Esophagus (tissue), 2 donors: ENCODE data around the gene CRIP2. TPM values are rescaled to one million over a fixed set of nuclear protein-coding genes. Genes with fewer than 3 reads are reported as not detected.
A peak's percentile ranks its signal among the peaks of the same experiment; 100 is the strongest.

Experiments used
- H3K27ac ChIP-seq, 2 donors: one replicate each; pipeline ENCODE4 v1.5.1; 2013; ENCODE audit warnings: low read depth in 2 of 2, mild to moderate bottlenecking in 2 of 2, inconsistent platforms in 1 of 2, low read length in 1 of 2, moderate library complexity in 1 of 2
- H3K27me3 ChIP-seq, 2 donors: one replicate each; pipeline ENCODE4 v1.6.1; 2013; ENCODE audit warnings: low read length in 2 of 2, control low read depth in 1 of 2, mild to moderate bottlenecking in 1 of 2; ENCODE audit not compliant: insufficient read depth in 2 of 2, control insufficient read depth in 1 of 2
- H3K36me3 ChIP-seq, 2 donors: one replicate each; pipeline ENCODE4 v1.6.1; 2013; ENCODE audit warnings: low read length in 1 of 2; ENCODE audit not compliant: control insufficient read depth in 2 of 2, insufficient read depth in 2 of 2
- H3K4me1 ChIP-seq, 2 donors: one replicate each; pipeline ENCODE4 v1.6.1; 2013; ENCODE audit warnings: low read length in 1 of 2; ENCODE audit not compliant: control insufficient read depth in 2 of 2, insufficient read depth in 2 of 2
- H3K4me3 ChIP-seq, 2 donors: one replicate each; pipeline ENCODE4 v1.5.1; 2013; ENCODE audit warnings: low read length in 2 of 2, mild to moderate bottlenecking in 2 of 2, low read depth in 1 of 2, moderate library complexity in 1 of 2
- H3K9me3 ChIP-seq, 2 donors: one replicate each; pipeline ENCODE4 v1.6.1; 2013; ENCODE audit warnings: mild to moderate bottlenecking in 2 of 2, low read depth in 1 of 2, low read length in 1 of 2, moderate library complexity in 1 of 2; ENCODE audit not compliant: control insufficient read depth in 2 of 2, insufficient read depth in 1 of 2
- WGBS, 2 donors: extraction: QIAGEN DNeasy Blood & Tissue Kit; methylation state at CpG; one replicate each; pipeline ENCODE4 v1.1.7; 2013; 5-methylcytosine and 5-hydroxymethylcytosine counted together
- polyA plus RNA-seq, 2 donors: library from polyadenylated mRNA; stranded (reverse); fragments of 200-250 nt; gene quantifications; one replicate each; pipeline ENCODE4 v1.2.3, GENCODE V29; 2013
- donor health status: healthy with polysubstance abuse.
- donor health status: Bipolar disorder and iron deficiency.

The CRIP2 gene
- polyA plus RNA-seq, 2 donors = 99.5 to 145 TPM

DNA sequence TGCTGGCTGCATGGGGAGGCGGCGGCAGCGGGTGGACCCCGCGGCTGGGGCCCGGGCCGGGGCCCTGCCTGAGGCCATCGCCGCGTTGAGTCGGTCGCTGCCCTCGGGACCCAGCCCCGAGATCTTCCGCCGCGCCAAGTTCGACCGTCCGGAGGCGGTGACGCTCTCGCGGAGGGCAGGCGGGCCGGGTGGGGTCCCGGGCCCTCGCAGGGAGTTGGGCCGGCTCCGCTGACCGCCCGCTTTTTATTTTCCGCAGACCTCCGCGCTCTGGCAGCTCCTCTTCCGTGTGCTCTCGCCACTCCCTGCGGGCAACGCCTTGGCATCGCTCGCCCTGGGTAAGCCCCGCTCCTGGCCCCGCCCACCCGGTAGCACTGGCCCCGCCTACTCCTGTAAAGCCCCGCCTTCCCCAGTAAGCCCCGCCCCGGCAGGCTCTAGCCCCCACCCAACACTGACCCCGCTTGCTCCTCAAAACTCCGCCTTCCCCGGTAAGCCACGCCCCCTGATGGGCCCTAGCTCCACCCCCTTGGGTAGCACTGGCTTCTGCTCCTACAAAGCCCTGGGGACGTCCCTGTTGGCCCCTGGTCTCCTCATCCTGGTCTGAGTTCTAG is 16.8 kb downstream of the CRIP2 start:
- Histone ChIP-seq H3K27ac (peak overlapping the region; percentile 95), H3K36me3 (no peaks in the 10 kb centered on the region), H3K4me1 (peaks cover 7 to 29% of the 10 kb centered on the region in 2 donors), H3K4me3 (peak overlapping the region; percentile 58 to 63), H3K27me3 (no peaks in the 10 kb centered on the region), H3K9me3 (no peaks in the 10 kb centered on the region)
- 1% methylated on average over 48 to 53 of the region's 53 CpGs for WGBS, 2 donors

DNA sequence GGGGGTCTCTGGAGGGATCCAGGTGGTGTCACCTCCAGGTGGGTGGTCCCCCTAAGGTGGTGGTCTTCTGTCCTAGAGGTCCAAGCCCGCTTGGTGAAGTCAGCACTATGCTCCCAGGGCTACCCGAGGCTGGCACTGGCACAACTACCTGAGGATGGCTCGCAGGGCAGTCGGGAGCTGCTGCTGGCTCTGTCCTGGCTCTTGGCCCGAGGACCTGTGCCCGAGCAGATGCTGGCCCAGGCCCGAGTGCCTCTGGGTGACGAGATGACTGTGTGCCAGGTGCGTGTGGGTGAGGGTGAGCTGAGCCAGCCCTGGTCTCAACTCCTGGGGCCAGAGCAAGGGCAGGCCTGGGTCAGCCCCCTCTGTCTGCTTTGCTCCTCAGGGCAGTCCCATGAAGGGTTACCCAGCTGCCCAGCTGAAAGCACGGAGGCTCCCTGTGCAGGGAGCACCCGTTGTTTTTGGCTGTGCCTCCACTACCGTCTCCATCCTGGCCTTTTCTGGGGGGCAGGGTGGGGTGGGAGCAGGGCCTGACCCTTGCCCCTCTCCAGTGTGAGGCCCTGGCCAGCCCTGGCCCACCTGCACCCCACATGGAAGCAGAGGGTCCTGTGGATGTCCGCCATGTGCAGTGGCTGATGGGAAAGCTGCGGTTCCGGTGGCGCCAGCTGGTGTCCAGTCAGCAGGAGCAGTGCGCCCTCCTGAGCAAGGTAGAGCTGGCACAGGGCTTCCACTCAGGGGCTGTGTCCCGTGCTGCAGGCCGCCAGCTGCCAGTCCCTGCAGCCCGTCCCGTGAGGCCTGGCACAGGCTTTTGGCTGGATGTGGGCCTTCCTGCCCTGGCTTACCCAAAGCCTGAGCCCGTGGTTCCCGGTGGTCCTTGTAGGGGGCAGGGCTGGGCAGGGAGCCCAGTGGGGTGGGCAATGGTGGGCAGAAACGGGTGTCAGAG is 17.7 kb downstream of the CRIP2 start:
- Histone ChIP-seq H3K4me1 (peaks cover 7 to 27% of the 10 kb centered on the region in 2 donors), H3K36me3 (no peaks in the 10 kb centered on the region), H3K4me3 (no peak overlapping the region), H3K9me3 (no peaks in the 10 kb centered on the region), H3K27ac (no peak overlapping the region), H3K27me3 (no peaks in the 10 kb centered on the region)
- 67% methylated on average over 24 of the region's 24 CpGs for WGBS, 2 donors

DNA sequence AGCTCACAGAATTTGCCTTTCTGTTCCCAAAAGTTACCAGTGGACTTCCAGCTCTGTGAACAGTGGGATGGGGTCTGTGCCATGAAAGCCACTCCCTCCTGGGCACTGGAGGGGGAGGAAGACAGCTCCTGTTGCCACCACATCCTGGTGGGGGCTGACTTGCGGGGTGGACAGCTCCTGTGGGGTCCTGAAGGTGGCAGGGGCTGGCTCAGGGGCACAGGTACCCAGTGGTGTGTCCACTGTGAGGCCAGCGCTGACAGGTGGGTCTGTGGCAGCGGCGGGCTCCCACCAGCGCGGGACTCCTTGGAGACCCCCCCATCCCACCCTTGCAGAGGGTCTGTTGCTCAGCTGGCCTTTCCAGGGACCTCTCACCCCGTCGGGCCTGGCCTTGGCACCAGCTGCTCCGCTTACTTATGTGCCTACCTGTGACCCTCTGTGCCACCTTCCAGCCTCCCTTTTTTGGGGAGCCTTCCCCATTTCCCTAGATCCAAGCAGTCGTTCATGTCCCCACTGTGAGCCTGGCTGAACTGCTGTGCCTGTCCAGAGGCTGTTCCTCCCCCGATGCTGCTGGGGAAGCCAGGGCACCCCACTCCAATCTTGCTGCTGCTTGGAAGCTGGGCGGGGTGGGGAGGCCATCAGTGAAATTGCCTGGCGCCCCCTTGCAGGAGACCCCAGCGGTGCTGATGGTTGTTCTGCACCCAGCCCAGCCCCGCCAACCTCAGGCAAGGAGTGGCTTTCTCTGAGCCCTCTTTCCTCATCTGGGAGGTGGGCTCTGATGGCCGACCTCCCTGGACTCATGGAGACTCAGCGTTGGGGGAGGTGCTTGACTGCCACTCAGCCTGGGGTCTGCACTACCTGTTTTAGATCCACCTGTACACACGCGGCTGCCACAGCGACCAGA is 18.6 kb downstream of the CRIP2 start:
- Histone ChIP-seq H3K4me3 (no peak overlapping the region), H3K27me3 (no peaks in the 10 kb centered on the region), H3K4me1 (peaks cover 7 to 22% of the 10 kb centered on the region in 2 donors), H3K36me3 (peaks cover 0 to 4% of the 10 kb centered on the region in 2 donors), H3K27ac (no peak overlapping the region), H3K9me3 (no peaks in the 10 kb centered on the region)
- WGBS, 2 donors = 87 to 89% methylated on average over 20 of the region's 20 CpGs

GRCh38 chr14:105493921-105494605 is 19.4 kb downstream of the CRIP2 start:
- Histone ChIP-seq H3K27me3 (no peaks in the 10 kb centered on the region), H3K4me1 (peaks cover 7 to 16% of the 10 kb centered on the region in 2 donors), H3K9me3 (no peaks in the 10 kb centered on the region), H3K27ac (no peak overlapping the region), H3K4me3 (no peak overlapping the region), H3K36me3 (peaks cover 0 to 9% of the 10 kb centered on the region in 2 donors)
- WGBS, 2 donors = 87 to 91% methylated on average over 15 to 16 of the region's 16 CpGs

GRCh38 chr14:105494606-105494929 is 19.9 kb downstream of the CRIP2 start:
- peaks cover 4 to 13% of the 10 kb centered on the region in 2 donors for H3K4me1 ChIP-seq
- H3K27ac ChIP-seq = no peak overlapping the region
- 91 to 94% methylated on average over 6 of the region's 6 CpGs for WGBS, 2 donors

GRCh38 chr14:105495101-105495989 is 20.7 kb downstream of the CRIP2 start:
- Histone ChIP-seq H3K4me3 (no peak overlapping the region), H3K36me3 (peaks cover 0 to 9% of the 10 kb centered on the region in 2 donors), H3K4me1 (peaks cover 4 to 13% of the 10 kb centered on the region in 2 donors), H3K27me3 (no peaks in the 10 kb centered on the region), H3K27ac (no peak overlapping the region), H3K9me3 (no peaks in the 10 kb centered on the region)
- 60 to 66% methylated on average over 17 to 18 of the region's 18 CpGs for WGBS, 2 donors

More at GRCh38 chr14:105494606-105494929, 19.9 kb downstream of the CRIP2 start:
- Histone ChIP-seq H3K27me3 (no peaks in the 10 kb centered on the region), H3K36me3 (peaks cover 0 to 9% of the 10 kb centered on the region in 2 donors), H3K4me3 (no peak overlapping the region), H3K9me3 (no peaks in the 10 kb centered on the region)

GRCh38 chr14:105495990-105496830 is 21.6 kb downstream of the CRIP2 start:
- Histone ChIP-seq H3K4me1 (peaks cover 4 to 15% of the 10 kb centered on the region in 2 donors), H3K4me3 (no peak overlapping the region), H3K27ac (no peak overlapping the region), H3K36me3 (peaks cover 0 to 9% of the 10 kb centered on the region in 2 donors), H3K9me3 (no peaks in the 10 kb centered on the region), H3K27me3 (no peaks in the 10 kb centered on the region)
- 70 to 81% methylated on average over 17 to 18 of the region's 18 CpGs for WGBS, 2 donors
